Measurements from ENCODE around the gene GXYLT1.
A peak's percentile ranks its signal among the peaks of the same experiment; 100 is the strongest.
"Not testable (repeated sequence)": the region's sequence is repeated elsewhere in the genome, so short reads cannot be mapped to it uniquely, and the experiment has no call there.

The GXYLT1 gene

GRCh38 chr12:42091769-42092168 is 52.9 kb downstream of the GXYLT1 start:
- DNase-seq: no peak

- no peak for DNase-seq
These were observed 53.8 kb downstream of the GXYLT1 start for GRCh38 chr12:42090899-42091298.

GRCh38 chr12:42086031-42086430 is 58.6 kb downstream of the GXYLT1 start:
- no peak for DNase-seq

GRCh38 chr12:42085594-42085993 is 59.1 kb downstream of the GXYLT1 start:
- DNase-seq: no peak

- no peak for DNase-seq
These were observed 60.2 kb downstream of the GXYLT1 start for GRCh38 chr12:42084522-42084921.

- no peak for DNase-seq
These were observed 67.7 kb downstream of the GXYLT1 start for GRCh38 chr12:42076976-42077375.

GRCh38 chr12:42070036-42070435 is 74.6 kb downstream of the GXYLT1 start:
- DNase-seq: no peak

- DNase-seq: no peak
These were observed 85.5 kb downstream of the GXYLT1 start for GRCh38 chr12:42059127-42059526.

- DNase-seq: peak; percentile 87
These were observed 88.5 kb downstream of the GXYLT1 start for GRCh38 chr12:42056130-42056529.

- no peak for DNase-seq
These were observed 91.2 kb downstream of the GXYLT1 start for GRCh38 chr12:42053456-42053855.

GRCh38 chr12:42048980-42049379 is 95.7 kb downstream of the GXYLT1 start:
- not testable (repeated sequence) for DNase-seq

- no peak for DNase-seq
These were observed 105.1 kb downstream of the GXYLT1 start for GRCh38 chr12:42039577-42039976.

GRCh38 chr12:42039176-42039575 is 105.5 kb downstream of the GXYLT1 start:
- no peak for DNase-seq

- DNase-seq: no peak
These were observed 112.7 kb downstream of the GXYLT1 start for GRCh38 chr12:42031847-42032564.
